DMS114 treated with DMSO at 0.1 percent for 48 hours (cell line): ENCODE data around the gene ALDOB.
A peak's percentile ranks its signal among the peaks of the same experiment; 100 is the strongest.

Experiments
- DNase-seq: peaks from one replicate; lab custom pipeline; 2025; ENCODE audit not compliant: unreplicated experiment; lab: John Stamatoyannopoulos, UW

ALDOB gene

GRCh38 chr9:101435601-101436079, at the start of gene ALDOB:
TSS of gene ALDOB (minus strand) at chr9:101435774. CDS start at chr9:101430887, 4,887 bp downstream.
- no peak for DNase-seq

DNA sequence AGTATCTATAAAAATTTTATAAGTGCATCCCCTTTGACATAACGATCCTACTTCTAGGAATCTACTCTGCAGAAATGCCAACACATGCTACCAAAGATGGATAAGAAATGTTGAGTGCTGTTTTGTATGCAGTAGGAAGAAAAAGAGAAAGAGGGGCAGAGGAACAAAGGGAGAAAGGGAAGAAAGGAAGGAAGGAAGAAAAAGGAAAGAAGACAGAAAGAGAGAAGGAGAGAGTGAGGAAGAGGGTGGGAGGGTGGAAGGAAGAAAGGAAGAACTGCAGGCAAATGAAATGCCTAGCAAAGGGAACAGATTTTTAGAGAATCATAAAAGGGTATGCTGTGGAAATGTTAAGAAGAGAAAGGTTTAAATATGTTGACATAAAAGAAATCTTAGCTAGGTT, 48.5 kb upstream of the ALDOB start:
- no peak for DNase-seq

DNA sequence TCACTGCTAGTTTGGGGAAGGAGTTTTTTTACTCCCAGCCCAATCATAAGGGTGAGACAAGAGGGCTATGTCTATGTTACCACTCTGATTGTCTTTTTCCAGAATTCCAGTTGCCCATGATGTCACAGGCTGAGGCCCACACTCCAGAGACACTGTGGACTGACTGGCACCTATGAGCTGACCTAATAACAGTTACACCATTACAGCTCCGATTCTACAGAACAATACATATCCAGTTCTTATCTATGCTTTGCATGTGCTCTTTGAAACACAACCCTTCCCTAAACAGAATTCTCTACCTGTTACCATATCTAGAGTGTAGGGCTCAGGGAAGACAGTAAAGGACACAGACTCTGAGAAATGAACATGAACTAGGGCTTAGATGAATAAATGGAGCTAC, 45.7 kb upstream of the ALDOB start:
- DNase-seq = no peak

GRCh38 chr9:101480386-101480785, 44.8 kb upstream of the ALDOB start:
- DNase-seq = no peak

GRCh38 chr9:101479338-101480030, 43.9 kb upstream of the ALDOB start:
- DNase-seq = no peak

GRCh38 chr9:101478906-101479305, 43.3 kb upstream of the ALDOB start:
- DNase-seq = no peak

- no peak for DNase-seq
Observed at GRCh38 chr9:101478444-101478843, 42.9 kb upstream of the ALDOB start.

- DNase-seq = no peak
Observed at GRCh38 chr9:101477736-101478135, 42.2 kb upstream of the ALDOB start.

- no peak for DNase-seq
Observed at GRCh38 chr9:101477214-101477613, 41.6 kb upstream of the ALDOB start.

- DNase-seq = no peak
Observed at GRCh38 chr9:101476576-101477208, 41.1 kb upstream of the ALDOB start.

GRCh38 chr9:101472891-101473290, 37.3 kb upstream of the ALDOB start:
- no peak for DNase-seq

GRCh38 chr9:101470929-101471328, 35.4 kb upstream of the ALDOB start:
- DNase-seq = no peak

DNA sequence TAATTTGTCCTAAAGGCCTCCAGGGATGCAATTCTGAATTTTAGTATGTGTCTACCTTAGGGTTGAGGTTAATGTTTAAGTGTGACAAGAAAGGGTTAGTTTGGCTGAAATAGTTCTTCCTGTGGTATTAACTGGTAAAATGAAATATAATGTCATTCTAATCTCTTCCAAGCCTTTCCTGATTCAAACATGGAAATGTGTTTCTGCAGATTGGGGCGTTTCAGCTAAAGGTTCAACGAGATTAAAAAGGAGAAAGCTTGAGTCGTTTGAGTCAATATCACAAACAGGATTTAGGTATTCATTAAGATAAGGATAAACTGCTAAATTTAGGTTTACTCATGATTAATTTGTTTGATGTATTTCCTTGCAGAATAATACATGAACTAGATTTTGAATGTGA, 34.4 kb upstream of the ALDOB start:
- DNase-seq = no peak

GRCh38 chr9:101469026-101469425, 33.5 kb upstream of the ALDOB start:
- DNase-seq = no peak

- no peak for DNase-seq
Observed at GRCh38 chr9:101468116-101468515, 32.5 kb upstream of the ALDOB start.

DNA sequence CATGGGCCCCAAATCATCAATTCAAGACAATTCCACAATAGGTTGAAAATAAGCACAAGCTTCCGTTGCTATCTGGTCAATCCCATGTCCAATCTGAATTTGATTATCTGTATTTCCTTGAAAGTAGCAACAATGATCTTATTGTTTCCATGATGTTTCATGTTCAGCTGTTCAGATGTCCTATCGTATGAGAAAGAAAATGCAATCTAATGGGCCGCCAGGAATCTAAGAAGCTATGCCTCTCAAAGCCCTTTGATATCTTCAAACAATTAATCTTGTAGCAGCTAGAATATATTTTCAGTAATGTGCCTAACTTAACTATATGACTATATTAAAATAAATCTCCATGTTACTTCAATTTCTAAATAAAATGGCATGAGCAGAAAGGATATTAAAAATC, 32.1 kb upstream of the ALDOB start:
- no peak for DNase-seq

GRCh38 chr9:101466863-101467262, 31.3 kb upstream of the ALDOB start:
- DNase-seq = no peak

DNA sequence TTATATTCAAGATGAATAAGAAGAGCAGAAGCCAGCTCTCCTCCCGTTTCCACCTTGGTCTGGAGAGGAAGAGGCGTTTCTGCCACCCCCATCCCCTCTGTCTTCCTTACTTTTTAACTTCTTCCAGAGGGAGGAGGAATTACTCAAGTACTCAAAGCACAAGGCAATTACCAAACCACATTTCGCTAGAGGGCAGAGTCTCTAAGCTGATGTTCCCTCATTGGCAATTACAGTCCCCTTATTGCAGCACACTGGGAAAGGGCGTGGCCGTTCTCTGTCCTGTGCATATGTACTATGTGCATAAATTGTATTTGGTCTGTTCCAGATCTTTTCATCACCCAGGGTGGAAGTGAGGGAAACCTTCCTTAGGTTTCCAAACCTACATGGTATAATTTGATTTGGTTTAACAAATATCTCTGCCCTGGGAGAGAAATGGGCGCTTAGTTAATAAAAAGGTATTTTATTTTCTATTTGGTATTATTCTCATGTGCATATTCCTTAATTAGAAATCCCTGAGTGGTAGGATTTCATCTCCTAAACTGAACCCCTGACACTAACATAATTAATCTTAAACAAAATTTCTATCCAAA, 29.8 kb upstream of the ALDOB start:
- no peak for DNase-seq

DNA sequence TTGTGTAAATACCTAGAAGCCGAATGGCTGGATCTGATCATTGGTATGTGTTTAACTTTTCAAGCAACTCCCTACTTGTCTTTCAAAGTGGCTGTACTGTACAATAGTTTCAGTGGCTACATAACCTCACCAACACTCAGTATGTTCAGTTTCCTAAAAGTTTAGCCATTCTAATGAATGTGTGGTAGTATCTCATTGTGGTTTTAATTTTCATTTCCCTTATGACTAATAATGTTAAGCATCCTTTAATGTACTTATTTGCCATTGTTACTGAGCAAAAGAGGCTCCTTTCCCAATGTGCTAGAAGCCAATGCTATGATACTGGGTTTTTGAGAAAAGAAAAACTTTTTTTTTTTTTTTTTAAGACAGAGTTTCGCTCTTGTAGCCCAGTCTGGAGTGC, 27.8 kb upstream of the ALDOB start:
- no peak for DNase-seq

DNA sequence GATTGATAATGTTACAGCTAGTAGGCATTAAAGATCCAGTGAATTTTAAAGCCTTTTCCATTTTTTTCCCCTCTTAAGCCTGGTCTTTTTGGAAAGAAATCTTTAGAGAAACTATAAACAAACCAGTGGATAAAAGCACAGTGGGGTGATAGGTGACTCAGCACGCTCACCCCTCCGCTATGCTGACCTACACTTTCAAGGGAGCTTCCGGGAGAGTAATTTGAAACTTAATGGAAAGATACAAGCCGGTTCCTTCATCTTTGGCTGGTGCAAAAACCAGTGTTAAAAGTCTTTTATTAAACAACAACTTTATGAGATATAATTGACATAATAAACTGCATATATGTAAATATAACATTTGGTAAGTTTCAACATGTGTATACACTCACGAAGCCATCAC, 27.0 kb upstream of the ALDOB start:
- no peak for DNase-seq

- no peak for DNase-seq
Observed at GRCh38 chr9:101460965-101461364, 25.4 kb upstream of the ALDOB start.

- DNase-seq = peak; percentile 58
Observed at GRCh38 chr9:101458963-101459631, 23.5 kb upstream of the ALDOB start.
